CD8-positive, alpha-beta memory T cell (primary cell): Measurements from ENCODE around the gene TREM2. TPM values are rescaled to one million over a fixed set of nuclear protein-coding genes. Genes with fewer than 3 reads are reported as not detected.
A peak's percentile ranks its signal among the peaks of the same experiment; 100 is the strongest.

ENCODE experiments used
- CTCF ChIA-PET: fragments of 350-600 bp; sonication (Branson Sonifier 250); formaldehyde crosslinking; loops from one replicate; lab custom pipeline; 2021; ENCODE audit warnings: antibody characterized with exemption; lab: Charles Lee
- POLR2A ChIA-PET: fragments of 350-600 bp; sonication (Branson Sonifier 250); formaldehyde crosslinking; loops from one replicate; lab custom pipeline; 2021; ENCODE audit warnings: antibody characterized with exemption; lab: Charles Lee
- DNase-seq, 5 donors: peaks; one replicate each; pipeline versions ENCODE4 v3.0.0 to v3.0.0-alpha.2; 2020 to 2022; ENCODE audit warnings: mixed read lengths in 1 of 5
- H3K27ac ChIP-seq: one replicate; pipeline ENCODE4 v1.7.0; 2013; ENCODE audit warnings: low read depth, mild to moderate bottlenecking, low read length, moderate library complexity
- H3K27me3 ChIP-seq: 2 replicates; pipeline ENCODE4 v1.7.0; 2013; ENCODE audit warnings: low read length, mild to moderate bottlenecking; ENCODE audit not compliant: insufficient read depth, poor library complexity, severe bottlenecking
- H3K36me3 ChIP-seq: 2 replicates; pipeline ENCODE4 v1.7.0; 2013; ENCODE audit warnings: mild to moderate bottlenecking, low read length, moderate library complexity; ENCODE audit not compliant: insufficient read depth
- H3K4me1 ChIP-seq: 2 replicates; pipeline ENCODE4 v1.7.0; 2013; ENCODE audit warnings: mild to moderate bottlenecking, low read length, moderate library complexity; ENCODE audit not compliant: insufficient read depth
- H3K4me3 ChIP-seq: 2 replicates; pipeline ENCODE4 v1.7.0; 2013; ENCODE audit warnings: mild to moderate bottlenecking, low read length
- H3K9me3 ChIP-seq: 2 replicates; pipeline ENCODE4 v1.7.0; 2013; ENCODE audit warnings: mild to moderate bottlenecking, low read length
- H3K27ac Mint-ChIP-seq, 8 donors: one replicate each; pipeline ENCODE4 v1.8.0; 2020 to 2021; ENCODE audit warnings: mixed read lengths in 8 of 8, mild to moderate bottlenecking in 6 of 8, inconsistent platforms in 3 of 8, moderate library complexity in 3 of 8
- H3K27me3 Mint-ChIP-seq, 2 donors: one replicate each; pipeline ENCODE4 v1.8.0; 2020 to 2021; ENCODE audit warnings: mixed read lengths in 2 of 2, mild to moderate bottlenecking in 1 of 2, moderate library complexity in 1 of 2
- H3K36me3 Mint-ChIP-seq, 3 donors: one replicate each; pipeline ENCODE4 v1.8.0; 2020 to 2021; ENCODE audit warnings: mixed read lengths in 3 of 3, inconsistent platforms in 1 of 3, mild to moderate bottlenecking in 1 of 3
- H3K4me1 Mint-ChIP-seq, 3 donors: one replicate each; pipeline ENCODE4 v1.8.0; 2020 to 2021; ENCODE audit warnings: mixed read lengths in 3 of 3, inconsistent platforms in 1 of 3, mild to moderate bottlenecking in 1 of 3
- H3K4me3 Mint-ChIP-seq, 7 donors: one replicate each; pipeline ENCODE4 v1.8.0; 2020 to 2021; ENCODE audit warnings: mixed read lengths in 7 of 7, mild to moderate bottlenecking in 6 of 7, moderate library complexity in 4 of 7, inconsistent platforms in 2 of 7
- H3K9me3 Mint-ChIP-seq, 5 donors: one replicate each; pipeline ENCODE4 v1.8.0; 2020 to 2022; ENCODE audit warnings: mixed read lengths in 5 of 5, mild to moderate bottlenecking in 3 of 5, moderate library complexity in 2 of 5, inconsistent platforms in 1 of 5
- polyA plus RNA-seq: library from polyadenylated mRNA; unstranded; fragments of 300-500 nt; fragmentation: Illumina TruSeq; gene quantifications from one replicate; pipeline ENCODE4 v1.2.3, GENCODE V29; 2021
- total RNA-seq, 2 experiments: library from RNA; stranded (reverse); gene quantifications; one replicate each; pipeline ENCODE4 v1.2.3, GENCODE V29; 2021

TREM2 gene
- total RNA-seq (under 1 TPM; 0.44 to 0.73 TPM), polyA plus RNA-seq (not detected)

DNA sequence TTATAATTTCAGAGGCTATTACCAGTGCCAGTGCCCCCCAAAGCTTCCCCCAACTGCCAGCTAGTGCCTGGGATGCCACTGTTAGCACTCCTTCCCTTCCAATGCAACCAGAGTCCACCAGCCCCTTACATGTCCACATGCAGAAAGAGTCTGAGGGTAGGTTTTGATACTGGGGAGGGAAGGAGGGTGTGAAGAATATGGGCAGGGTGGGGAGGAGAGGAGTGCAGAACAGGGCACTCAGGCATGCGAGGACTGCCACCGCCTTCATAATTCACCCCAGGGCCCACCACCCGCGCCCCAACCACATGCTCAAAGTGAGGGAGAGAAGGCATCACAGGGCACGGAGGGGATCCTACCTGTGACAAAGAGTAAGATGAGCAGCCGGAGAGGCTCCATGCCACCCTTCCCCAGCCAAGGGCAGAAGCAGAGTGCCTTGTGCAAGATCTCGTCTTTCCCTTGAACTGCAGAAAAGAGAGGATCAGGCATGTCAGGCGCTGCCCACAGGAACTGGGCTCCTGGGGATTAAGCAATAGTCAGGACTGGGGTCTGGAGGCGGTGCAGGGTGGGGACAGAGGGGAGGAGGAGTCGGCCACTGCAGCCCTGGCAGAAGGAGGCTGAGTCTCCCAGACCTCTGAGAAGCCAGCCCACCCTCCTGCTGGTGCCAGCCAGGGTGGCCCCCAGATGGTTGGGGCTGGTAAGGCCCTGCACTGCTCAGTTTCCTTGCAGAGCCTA lies at the start of gene TREM2:
Gene TREM2, minus strand, starts transcription at position 430 of the 732 bp plus-strand sequence. Its CDS starts 34 bp downstream, at position 396.
- Histone ChIP-seq H3K27ac (no peak within 1 kb of the TSS), H3K4me3 (no peak within 1 kb of the TSS), H3K27me3 (no peaks in the 10 kb centered on the region), H3K4me1 (no peaks in the 10 kb centered on the region), H3K36me3 (no peaks in the 10 kb centered on the region), H3K9me3 (no peaks in the 10 kb centered on the region)
- no peak for DNase-seq
- peak within 1 kb of the TSS in 1 of 7 donors; percentile 4 for H3K4me3 Mint-ChIP-seq
- no peaks in the 10 kb centered on the region for H3K4me1 Mint-ChIP-seq
- no peaks in the 10 kb centered on the region for H3K9me3 Mint-ChIP-seq
- no peak within 1 kb of the TSS for H3K27ac Mint-ChIP-seq
- H3K36me3 Mint-ChIP-seq = peaks cover 0 to 2% (median 0%) of the 10 kb centered on the region in 3 donors
- ChIA-PET CTCF (no interaction called here), POLR2A (no interaction called here)
- H3K27me3 Mint-ChIP-seq = peaks cover 13 to 23% of the 10 kb centered on the region in 2 donors

DNA sequence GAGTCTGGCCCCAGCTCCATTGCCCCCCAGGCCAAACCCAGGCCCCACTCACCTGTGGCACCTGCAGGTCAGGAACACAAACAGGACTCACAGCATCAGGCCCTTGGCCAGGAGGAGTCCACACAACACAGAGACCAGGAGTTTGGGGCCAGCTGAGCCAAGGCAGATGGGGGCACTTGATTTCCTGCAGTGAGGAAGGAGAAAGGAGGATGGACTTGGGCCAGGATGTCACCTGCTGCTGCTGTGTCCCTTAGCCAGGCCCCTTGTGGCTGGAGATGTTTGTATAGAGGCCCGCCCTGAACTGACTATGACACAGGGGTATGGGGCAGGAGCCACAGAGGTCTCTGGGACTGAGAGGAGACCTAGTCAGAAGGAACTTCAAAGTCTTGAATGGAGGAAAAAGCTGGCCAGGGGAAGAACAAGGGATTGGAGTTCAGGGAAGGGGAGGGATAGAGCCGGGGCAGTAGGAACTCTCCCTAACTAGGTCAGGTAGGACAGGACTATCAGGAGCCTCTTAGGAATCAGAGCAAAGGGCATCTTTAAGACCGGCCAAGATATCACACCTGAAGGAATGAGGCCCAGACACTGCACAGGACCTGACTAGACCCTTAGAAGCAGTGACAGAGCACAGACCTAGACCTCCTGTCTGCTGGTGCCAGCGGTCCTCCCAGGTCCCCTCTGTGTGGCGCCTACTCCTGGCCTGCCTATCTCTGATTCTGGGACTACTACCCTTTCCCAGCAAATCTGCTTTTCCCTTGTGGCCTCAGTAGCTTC lies 46.8 kb upstream of the TREM2 start:
- ChIA-PET CTCF (no interaction called here), POLR2A (no interaction called here)
- peak overlapping the region in 2 of 8 donors; percentile 15 to 63 for H3K27ac Mint-ChIP-seq

DNA sequence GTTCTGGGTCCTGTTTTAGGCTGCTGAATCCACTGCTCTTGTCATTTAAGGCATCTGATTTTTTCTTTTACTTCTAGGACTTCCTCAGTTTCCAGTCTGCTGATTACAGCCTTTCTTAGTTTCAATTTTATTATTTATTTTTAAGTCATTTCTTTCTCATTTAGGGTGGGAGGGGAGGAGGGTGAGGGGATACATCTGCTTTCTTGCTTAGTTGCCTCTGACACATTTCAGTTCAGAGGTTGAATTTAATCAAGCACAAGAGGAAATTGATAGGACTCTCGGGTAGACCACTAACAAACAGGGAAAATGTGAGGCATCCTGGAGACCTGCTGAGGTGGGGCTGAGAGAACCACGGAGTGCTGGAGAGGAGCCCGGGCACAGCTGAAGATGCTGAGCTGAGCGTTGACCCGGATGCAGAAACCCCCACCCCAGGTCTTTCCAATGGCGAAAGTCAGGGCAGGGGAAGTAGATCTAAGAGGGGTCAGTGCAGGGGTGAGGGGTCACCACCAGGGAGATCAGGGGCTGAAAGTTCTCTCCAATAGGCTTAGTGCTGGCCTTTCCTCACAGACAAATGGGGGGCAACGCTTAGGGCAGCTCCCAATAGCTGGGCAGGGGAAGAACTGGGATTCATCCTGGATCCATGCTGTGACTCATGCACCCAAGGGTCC lies 45.7 kb upstream of the TREM2 start:
- Mint-ChIP-seq H3K9me3 (no peaks in the 10 kb centered on the region), H3K27me3 (no peaks in the 10 kb centered on the region), H3K4me1 (peaks cover 4 to 7% (median 6%) of the 10 kb centered on the region in 3 donors), H3K27ac (peak overlapping the region in 2 of 8 donors; percentile 32 to 51), H3K4me3 (no peak overlapping the region), H3K36me3 (peaks cover 0 to 5% (median 2%) of the 10 kb centered on the region in 3 donors)
- Histone ChIP-seq H3K4me3 (no peak overlapping the region), H3K4me1 (peaks cover 3% of the 10 kb centered on the region), H3K36me3 (no peaks in the 10 kb centered on the region), H3K27ac (no peak overlapping the region), H3K9me3 (no peaks in the 10 kb centered on the region), H3K27me3 (no peaks in the 10 kb centered on the region)
- no peak for DNase-seq
- CTCF ChIA-PET = no interaction called here
- POLR2A ChIA-PET = no interaction called here

More for the DNA sequence above, 46.8 kb upstream of the TREM2 start:
- Histone ChIP-seq H3K27me3 (no peaks in the 10 kb centered on the region), H3K9me3 (peaks cover 5% of the 10 kb centered on the region), H3K27ac (no peak overlapping the region), H3K4me3 (no peak overlapping the region), H3K4me1 (no peaks in the 10 kb centered on the region), H3K36me3 (no peaks in the 10 kb centered on the region)
- no peak for DNase-seq
- peaks cover 1 to 8% of the 10 kb centered on the region in 2 donors for H3K27me3 Mint-ChIP-seq
- peaks cover 0 to 15% (median 2%) of the 10 kb centered on the region in 3 donors for H3K36me3 Mint-ChIP-seq
- no peak overlapping the region for H3K4me3 Mint-ChIP-seq
- H3K9me3 Mint-ChIP-seq = peaks cover 6 to 9% (median 7%) of the 10 kb centered on the region in 5 donors
- H3K4me1 Mint-ChIP-seq = peaks cover 0 to 6% (median 0%) of the 10 kb centered on the region in 3 donors

DNA sequence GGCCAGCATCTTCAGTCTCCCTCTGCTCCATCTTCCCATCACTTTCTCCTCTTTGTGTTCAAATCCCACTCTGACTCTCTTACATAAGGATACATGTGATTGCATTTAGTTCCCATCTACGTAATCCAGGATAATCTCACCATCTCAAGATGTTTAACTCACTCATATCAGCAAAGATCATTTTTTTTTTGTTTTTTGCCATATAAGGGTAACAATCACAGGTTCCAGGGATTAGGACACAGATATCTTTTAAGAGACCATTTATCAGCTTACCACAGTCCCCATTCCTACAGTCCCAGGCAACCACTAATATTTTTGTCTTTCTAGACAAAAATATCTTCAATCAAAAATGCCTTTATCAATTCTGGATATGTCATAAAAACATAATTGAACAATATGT lies 41.2 kb upstream of the TREM2 start:
- Histone ChIP-seq H3K27ac (no peak overlapping the region), H3K36me3 (no peaks in the 10 kb centered on the region), H3K4me3 (no peak overlapping the region), H3K27me3 (no peaks in the 10 kb centered on the region), H3K9me3 (no peaks in the 10 kb centered on the region), H3K4me1 (peaks cover 47% of the 10 kb centered on the region)
- Mint-ChIP-seq H3K27ac (peak overlapping the region; percentile 40 to 99 (median 73)), H3K4me1 (peaks cover 45 to 51% (median 46%) of the 10 kb centered on the region in 3 donors), H3K27me3 (no peaks in the 10 kb centered on the region), H3K36me3 (peaks cover 0 to 5% (median 2%) of the 10 kb centered on the region in 3 donors), H3K9me3 (no peaks in the 10 kb centered on the region), H3K4me3 (no peak overlapping the region)
- CTCF ChIA-PET = no interaction called here
- POLR2A ChIA-PET = no interaction called here
- DNase-seq = no peak

DNA sequence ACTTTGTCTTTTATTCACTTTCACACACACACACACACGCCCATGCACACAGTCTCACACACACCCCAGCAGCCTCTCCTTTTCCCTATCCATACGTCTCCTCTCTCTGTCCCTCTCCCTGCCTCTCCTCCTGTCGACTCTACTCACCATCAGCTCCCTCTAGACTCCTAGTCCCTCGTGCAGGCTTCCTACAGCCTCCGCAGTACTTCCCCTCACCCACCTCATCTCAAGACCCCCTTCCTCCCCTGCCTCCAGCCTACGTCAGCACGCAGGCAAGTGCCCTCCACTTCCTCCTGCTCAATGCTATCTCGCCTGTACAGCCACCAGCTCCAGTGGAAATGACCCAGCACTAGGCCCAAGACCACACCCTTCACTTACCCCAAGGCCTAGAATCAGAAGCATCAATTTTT lies 38.9 kb upstream of the TREM2 start:
- H3K36me3 ChIP-seq = no peaks in the 10 kb centered on the region
- peak overlapping the region in 6 of 7 donors; percentile 46 to 90 (median 66) for H3K4me3 Mint-ChIP-seq
- H3K27ac ChIP-seq = peak overlapping the region; percentile 71
- peaks cover 49% of the 10 kb centered on the region for H3K4me1 ChIP-seq
- H3K27me3 Mint-ChIP-seq = no peaks in the 10 kb centered on the region
- H3K4me1 Mint-ChIP-seq = peaks cover 47 to 64% (median 55%) of the 10 kb centered on the region in 3 donors
- no peaks in the 10 kb centered on the region for H3K27me3 ChIP-seq
- no peaks in the 10 kb centered on the region for H3K9me3 ChIP-seq
- H3K4me3 ChIP-seq = peak overlapping the region; percentile 23
- peak overlapping the region; percentile 92 to 99 (median 98) for H3K27ac Mint-ChIP-seq
- CTCF ChIA-PET = no interaction called here
- peak in 1 of 5 donors; percentile 13 for DNase-seq
- H3K9me3 Mint-ChIP-seq = no peaks in the 10 kb centered on the region
- POLR2A ChIA-PET = no interaction called here
- H3K36me3 Mint-ChIP-seq = no peaks in the 10 kb centered on the region

DNA sequence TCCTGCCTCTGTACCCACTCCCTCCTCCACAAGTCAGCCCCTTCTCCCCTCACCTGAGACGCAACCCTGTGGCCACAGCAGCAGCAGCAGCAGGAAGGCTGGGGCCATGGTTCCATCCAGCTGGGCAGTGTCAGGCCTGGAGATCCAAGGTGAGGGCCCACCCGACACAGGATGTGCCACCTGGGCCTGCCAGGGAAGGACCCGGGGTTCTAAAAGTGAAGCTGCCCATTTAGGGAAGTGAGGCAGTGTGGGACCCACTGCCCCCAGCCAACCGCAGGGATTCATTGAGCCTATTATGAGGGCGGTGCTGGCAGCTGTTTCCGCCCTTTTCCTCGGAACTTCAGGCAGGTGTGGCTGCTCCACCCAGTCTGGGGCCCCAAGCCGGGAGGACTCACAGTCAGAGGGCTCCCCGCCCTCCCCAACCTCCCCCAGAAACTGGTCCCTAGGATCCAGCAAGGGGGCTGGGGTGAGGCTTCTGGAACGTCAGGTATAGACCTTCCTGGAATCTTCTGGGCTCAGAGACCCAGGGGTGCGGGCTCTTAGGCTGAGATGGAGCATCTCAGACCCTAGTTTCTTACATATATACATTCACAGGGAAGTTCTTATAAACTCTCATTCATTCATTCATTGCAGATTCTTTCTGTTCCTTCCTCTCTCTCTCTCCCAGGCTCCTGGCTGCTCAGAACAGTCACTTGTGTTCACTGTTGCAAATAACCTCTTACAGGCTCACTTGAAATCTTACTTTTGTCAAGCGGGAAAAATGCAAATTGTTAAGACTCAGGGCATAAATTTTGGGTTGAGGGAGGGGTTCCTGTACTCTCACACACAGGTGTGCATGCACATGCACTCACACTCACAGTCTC lies 38.2 kb upstream of the TREM2 start, which contains the start of gene TREML2:
Gene TREML2, minus strand, starts transcription at position 249 of the 863 bp plus-strand sequence. Its CDS starts 141 bp downstream, at position 108.
- Histone ChIP-seq H3K9me3 (no peaks in the 10 kb centered on the region), H3K4me3 (peak within 1 kb of the TSS; percentile 38), H3K36me3 (no peaks in the 10 kb centered on the region), H3K27me3 (no peaks in the 10 kb centered on the region), H3K4me1 (peaks cover 49% of the 10 kb centered on the region), H3K27ac (peak within 1 kb of the TSS; percentile 71)
- H3K36me3 Mint-ChIP-seq = no peaks in the 10 kb centered on the region
- no peaks in the 10 kb centered on the region for H3K9me3 Mint-ChIP-seq
- H3K27ac Mint-ChIP-seq = peak within 1 kb of the TSS; percentile 92 to 99 (median 98)
- H3K27me3 Mint-ChIP-seq = no peaks in the 10 kb centered on the region
- peaks cover 47 to 64% (median 55%) of the 10 kb centered on the region in 3 donors for H3K4me1 Mint-ChIP-seq
- POLR2A ChIA-PET = interaction anchor here (1.0 to 1.1 kb wide), 2 partner anchors 98 to 134 kb away, joined by 3 to 5 read pairs; no protein-coding TSS in a partner anchor
- peak in 1 of 5 donors; percentile 7 for DNase-seq
- CTCF ChIA-PET = interaction anchor here (0.9 to 1.4 kb wide), 3 partner anchors 11 to 78 kb away, joined by 3 to 5 read pairs (median 3); no protein-coding TSS in a partner anchor
- peak within 1 kb of the TSS; percentile 51 to 90 (median 71) for H3K4me3 Mint-ChIP-seq
